AG09309 (cell line): Measurements from ENCODE around the gene CASKIN2.

Source experiments
- DNase-seq: peaks from one replicate; pipeline ENCODE4 v3.0.0-alpha.2; 2010; ENCODE audit warnings: low read depth
- H3K4me3 ChIP-seq: 2 replicates; pipeline ENCODE4 v1.5.1; 2011; ENCODE audit warnings: mild to moderate bottlenecking, low read depth, low read length, moderate library complexity; ENCODE audit not compliant: control insufficient read depth
- TF ChIP-seq, protein P1 (sequence below): IDR thresholded peaks from 2 replicates; pipeline ENCODE4 v1.5.1; 2011; ENCODE audit warnings: mild to moderate bottlenecking, low read depth, low read length, inconsistent platforms; ENCODE audit not compliant: insufficient read depth, control insufficient read depth; ENCODE audit errors: missing control alignments

CASKIN2 gene

DNA sequence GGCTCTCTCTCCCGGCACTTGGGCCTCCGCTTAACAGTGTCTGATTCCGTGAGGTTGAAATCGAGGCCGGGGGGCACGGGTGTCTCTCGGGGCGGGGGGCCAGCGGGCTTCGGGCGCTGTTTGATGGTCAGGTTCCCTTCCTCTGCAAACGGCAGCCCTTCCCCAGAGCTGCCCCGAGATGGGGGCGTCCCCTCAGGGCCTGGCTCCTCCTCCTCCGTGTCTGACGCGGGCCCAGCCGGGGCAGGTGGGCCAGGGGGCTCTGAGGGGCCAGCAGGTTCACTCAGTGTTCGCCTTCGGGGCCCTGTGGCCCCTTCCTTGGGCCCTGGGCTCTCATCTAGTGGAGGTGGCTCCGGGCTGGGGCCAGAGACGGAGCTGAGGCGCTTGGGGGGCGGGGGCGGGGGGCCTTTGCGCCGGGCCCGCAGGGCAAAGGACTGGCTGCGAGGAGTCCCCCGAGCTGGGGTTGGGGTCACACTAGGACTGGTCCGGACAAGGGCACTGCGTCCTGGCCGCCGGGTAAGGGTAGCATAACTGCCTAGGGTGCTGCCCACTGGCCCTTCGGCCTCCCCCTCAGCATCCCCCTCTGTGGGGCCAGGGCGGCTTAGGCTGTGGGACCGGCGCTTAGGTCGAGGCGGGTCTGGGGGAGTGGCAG, 13.1 kb downstream of the CASKIN2 start:
- DNase-seq: no peak
- TF ChIP-seq, protein P1, sequence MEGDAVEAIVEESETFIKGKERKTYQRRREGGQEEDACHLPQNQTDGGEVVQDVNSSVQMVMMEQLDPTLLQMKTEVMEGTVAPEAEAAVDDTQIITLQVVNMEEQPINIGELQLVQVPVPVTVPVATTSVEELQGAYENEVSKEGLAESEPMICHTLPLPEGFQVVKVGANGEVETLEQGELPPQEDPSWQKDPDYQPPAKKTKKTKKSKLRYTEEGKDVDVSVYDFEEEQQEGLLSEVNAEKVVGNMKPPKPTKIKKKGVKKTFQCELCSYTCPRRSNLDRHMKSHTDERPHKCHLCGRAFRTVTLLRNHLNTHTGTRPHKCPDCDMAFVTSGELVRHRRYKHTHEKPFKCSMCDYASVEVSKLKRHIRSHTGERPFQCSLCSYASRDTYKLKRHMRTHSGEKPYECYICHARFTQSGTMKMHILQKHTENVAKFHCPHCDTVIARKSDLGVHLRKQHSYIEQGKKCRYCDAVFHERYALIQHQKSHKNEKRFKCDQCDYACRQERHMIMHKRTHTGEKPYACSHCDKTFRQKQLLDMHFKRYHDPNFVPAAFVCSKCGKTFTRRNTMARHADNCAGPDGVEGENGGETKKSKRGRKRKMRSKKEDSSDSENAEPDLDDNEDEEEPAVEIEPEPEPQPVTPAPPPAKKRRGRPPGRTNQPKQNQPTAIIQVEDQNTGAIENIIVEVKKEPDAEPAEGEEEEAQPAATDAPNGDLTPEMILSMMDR: no peak
- no peak overlapping the region for H3K4me3 ChIP-seq

DNA sequence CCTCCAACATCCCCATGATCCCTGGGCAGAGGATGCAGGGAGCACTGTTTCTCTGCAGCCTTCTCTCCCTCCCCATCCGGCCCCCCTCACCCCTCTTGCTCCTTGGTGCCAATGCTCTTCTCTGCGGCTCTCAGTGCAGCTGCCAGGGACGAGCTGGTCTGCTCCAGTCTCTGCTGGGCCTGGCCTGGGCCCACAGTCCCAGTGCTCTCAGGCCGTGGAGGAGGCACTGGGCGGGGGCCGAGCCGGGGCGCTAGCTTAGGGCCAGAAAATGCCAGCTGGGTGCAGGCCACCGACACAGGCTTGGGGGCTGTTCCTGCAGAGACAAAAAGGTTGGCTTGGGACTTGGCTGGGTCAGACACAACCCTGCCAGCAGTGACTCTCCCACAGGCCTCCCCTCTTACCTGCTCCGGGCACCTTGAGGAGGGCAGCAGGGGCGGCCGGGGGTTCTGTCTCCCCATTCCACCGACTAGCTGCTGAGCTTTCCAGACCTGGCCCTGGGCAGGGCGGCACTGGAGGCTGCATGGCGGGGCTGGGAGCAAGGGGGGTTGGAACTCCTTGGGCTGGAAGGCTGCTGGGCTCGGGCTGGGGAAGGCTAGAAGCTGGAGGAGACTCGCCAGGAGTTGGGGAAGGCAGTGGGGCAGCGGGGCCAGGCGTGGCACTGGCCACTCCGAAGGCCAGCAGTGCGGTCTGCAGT, 13.8 kb downstream of the CASKIN2 start:
- TF ChIP-seq, protein P1: no peak
- no peak overlapping the region for H3K4me3 ChIP-seq
- DNase-seq: no peak

DNA sequence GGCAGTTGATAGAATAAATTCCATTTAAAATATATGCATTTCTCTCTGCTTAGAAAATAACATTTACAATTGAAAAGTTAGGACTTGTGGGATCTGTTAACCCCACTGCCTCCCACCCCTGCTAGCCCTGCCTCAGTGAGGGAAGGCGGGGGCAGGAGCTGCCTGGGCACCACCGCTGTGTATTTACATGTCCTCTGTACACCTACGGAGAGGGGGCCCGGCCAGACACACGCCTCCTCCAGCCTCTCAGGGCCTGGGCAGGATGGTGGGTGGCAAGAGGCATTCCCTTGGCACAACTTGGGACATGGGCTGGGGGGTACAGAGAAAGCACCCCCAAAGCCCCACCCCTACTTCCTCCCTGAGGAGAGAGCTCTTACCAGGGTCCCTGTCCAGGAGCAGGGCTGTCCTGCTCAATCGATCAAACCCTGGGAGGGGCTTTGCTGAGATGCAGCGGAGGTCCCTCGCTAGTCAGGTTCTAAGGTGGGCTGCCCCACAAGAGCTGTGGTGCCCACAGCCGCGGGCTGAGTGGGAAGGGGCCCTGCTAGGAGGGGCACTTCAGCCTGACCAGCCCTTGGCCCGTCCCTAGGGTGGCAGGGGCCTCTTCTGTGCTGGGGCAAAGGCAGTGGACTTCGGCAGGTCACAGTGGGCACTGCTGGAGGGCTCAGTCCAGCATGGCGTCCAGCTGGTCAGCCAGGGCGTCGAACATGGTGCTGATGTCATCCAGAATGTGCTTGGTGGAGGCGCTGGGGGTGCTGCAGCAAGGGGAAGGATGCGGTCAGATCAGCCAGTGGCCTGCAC, 14.7 kb downstream of the CASKIN2 start:
- DNase-seq: no peak
- TF ChIP-seq, protein P1: no peak
- H3K4me3 ChIP-seq: no peak overlapping the region

DNA sequence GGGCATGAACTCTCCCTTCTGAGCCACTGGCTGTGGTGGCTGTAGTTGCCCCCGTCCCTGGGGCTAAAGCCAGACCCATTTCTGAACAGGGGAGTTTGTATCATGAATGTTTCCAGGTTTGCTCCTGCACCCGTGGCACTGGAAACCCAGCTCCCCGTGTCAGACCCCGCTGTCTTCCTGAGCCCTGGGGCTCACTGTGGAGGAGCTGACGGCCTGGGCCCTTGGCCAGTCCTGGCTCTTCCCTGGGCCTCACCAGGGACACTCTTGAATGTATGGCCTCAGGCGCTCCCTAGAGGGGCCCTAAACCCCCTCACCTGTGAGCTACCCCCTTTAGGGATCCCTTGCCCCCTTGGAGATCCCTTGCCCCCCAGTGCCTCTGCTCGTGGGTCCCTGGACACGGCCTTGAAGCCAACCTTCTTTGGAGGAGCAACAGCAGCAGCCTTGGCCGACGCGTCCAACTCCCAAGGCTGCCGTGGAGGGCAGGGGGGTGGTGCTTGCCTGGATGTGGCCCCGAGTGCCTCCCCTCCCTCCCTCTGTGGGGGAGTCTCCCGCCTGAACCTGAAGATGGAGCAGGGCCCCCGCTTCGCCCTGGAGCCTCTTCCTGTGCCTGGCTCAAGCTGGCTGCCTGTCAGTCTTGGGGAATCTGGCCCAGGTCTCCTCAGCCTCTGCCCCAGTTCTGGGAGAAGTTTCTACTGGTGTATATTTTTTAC, 15.9 kb downstream of the CASKIN2 start:
- no peak for DNase-seq
- no peak overlapping the region for H3K4me3 ChIP-seq
- TF ChIP-seq, protein P1: no peak

DNA sequence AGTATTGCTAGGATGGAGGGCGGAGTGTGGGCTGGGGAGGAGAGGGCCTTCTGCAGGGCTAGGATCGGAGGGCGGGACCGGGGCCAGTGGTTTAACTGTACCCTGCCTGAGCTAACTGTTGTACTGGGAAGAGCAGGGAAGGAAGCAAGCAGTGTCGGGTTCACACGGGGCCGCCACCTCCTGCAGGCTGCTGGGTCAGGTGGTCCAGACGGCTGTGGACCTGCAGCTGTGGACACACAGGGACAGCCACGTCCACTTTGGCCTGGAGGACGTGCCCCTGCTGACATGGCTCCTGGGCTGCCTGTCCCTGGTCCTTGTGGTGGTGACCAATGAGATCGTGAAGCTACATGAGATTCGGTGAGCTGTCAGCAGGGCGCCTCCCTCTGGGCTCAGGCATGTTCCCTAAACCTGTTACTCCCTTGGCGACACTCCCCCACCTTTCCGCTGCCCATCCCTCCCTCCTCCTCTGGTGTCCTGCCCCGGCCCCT, 16.6 kb downstream of the CASKIN2 start:
- no peak overlapping the region for H3K4me3 ChIP-seq
- DNase-seq: no peak
- TF ChIP-seq, protein P1: no peak
